ENCODE measurements around the gene CACNG4.

CACNG4 gene

DNA sequence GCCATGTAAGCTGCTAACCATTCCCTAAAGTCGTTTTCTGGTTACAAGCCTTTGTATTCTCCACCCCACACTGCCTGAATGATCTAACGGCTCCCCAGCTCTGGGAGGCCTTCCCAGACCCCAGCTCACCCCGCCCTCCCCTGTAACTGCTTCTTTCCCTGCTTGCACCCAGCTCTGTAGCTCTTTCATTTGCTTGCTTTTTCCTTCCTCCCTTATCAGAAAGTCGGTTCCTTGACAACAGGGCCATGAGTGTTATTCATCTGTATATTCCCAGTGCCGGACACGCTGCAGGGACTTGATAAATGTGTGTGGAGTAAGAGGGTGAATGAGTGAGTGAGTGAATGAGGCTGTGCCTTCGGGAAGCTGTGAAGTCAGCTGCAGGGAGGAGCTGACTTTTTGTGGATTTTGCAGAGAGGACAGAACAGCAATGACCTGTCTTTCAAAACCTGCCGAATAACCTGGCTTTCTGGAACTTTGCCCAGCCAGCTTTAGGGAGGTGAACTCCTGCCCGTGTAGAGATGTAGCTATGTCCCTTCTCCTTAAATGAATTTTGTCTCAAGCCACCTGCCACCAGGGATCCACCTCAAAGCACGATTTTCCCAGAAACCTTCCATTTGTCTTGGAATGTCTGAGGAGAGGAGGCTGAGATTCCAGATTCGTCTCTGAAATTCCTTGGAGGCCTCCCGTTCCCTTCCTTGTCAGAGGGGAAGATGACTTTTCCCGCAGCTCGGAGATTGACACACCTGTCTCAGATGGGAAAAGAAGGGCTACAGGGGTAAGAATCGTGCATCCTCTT is 20.0 kb upstream of the CACNG4 start:
- no peak for DNase-seq (ENCODE audit: low read depth in 2 of 2)

DNA sequence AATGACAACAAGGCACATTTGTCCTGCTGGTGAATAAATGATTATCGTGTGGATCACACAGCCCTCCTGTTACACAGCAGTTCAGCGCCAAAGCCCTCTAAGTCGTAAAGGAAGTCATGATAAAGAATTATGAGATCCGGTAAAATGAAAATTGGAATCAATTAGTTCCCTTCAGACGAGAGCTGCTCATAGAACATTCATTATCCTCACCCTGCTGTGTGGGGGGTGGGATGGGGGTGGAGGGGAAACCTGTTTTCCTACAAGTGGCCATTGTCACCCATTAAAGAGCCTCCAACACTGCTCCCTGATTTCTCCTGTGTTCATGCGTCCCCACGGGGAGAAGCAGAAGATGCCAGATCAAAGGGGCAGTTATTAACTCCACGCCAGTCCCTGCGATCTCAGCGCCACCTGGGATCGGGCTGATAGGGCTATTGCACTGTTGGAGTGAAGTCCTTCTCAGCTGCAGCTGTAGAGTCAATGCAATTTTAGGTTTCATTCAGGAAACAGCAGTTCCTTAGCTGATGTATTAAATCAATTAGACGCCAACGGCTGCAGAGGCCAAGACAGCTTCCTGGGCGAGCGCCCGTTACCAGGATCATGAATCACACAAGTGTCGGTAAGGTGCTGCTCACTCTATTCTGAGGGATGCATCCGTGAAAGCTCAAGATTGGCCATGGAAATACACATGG is 19.2 kb upstream of the CACNG4 start:
- DNase-seq (ENCODE audit: low read depth in 2 of 2), result no peak

DNA sequence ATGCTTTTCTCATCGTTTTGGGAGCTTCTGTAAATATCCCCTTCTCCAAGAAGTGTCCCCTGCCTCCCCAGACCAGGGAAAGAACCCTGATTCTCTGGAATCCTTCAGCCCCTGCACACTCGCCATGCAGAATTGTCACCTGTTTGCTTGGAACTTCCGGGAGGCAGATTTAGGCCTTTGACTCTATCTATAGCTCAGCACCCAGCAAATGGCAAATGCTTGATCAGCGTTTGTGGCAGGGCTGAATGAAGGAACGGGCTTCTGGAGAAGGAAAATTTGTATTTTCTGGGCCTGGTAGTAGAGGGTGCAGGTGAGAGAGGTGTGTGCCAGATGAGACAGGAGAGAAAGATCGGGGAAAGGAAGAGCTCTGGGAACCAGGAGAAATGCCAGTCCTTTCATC is 18.3 kb upstream of the CACNG4 start:
- no peak for DNase-seq (ENCODE audit: low read depth in 2 of 2)

DNA sequence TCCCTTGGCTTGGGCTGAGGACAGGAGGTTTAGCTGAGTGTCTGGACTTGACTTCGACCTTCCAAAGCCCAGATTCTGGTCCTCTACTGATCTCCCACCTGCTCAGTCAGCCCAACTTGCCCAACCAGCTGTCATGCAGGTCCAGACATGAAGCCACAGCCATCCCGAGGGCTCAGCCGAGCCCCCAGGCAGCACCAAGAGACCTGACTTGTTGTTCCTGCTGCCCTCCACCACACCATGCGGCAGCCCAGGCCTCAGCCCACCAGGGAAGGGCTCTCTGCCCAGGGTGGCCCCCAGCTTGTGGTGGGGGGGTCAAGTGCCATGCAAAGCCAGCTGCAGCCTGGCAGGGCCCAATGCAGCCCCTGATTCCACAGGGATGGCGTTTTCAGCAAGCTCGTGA is 17.2 kb upstream of the CACNG4 start:
- DNase-seq (ENCODE audit: low read depth in 2 of 2), result no peak

DNA sequence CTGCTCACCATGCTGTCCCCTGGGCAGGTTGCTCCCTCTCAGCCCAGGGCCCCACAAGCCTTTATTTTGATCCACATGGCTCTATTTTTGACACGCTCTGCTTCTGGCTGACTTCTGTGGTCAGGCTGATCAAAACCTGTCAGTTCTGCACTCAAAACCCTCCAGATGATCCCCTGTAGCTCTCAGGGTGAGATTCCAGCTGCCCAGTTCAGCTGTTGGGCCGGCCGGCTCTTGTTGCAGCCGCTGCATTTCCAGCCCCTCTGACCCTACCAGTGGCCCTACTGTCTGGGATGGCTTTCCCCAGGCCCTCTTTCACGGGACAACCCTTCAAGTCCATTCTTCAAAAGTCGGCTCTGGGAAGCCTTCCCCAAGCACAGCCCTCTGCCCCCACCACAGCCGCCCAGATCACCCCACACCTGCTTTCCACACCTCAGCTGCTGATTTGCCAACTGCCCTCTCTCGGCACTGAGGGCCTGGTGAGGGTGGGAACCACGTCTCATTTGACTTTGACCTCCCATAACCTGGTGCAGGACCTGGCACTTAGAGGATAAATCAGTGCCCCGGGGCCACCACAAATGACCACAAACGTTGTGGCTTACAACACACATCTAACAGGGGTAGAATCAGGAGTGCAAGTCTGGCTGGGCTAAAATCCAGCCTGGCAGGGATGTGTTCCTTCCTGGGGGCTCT is 16.3 kb upstream of the CACNG4 start:
- no peak for DNase-seq (ENCODE audit: low read depth in 2 of 2)

DNA sequence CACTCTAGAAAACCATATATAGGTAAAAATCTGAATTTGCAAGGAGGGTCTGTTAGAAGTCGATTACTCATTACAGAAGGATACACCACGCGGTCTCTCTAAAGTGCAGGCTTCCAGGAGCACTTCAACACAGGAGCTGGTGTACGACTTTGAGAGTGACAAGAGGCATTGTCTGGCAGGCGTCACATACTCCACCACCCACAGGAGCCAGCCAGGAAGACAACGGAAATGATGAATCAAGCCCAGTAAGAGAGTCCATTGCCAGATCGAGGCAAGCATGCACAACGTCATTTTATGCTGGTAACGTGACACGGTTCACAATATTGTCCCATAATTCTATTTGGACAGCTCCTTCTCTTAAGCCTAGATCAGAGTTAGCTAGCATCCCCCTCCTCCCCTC is 15.0 kb upstream of the CACNG4 start:
- no peak for DNase-seq (ENCODE audit: low read depth in 2 of 2)

DNA sequence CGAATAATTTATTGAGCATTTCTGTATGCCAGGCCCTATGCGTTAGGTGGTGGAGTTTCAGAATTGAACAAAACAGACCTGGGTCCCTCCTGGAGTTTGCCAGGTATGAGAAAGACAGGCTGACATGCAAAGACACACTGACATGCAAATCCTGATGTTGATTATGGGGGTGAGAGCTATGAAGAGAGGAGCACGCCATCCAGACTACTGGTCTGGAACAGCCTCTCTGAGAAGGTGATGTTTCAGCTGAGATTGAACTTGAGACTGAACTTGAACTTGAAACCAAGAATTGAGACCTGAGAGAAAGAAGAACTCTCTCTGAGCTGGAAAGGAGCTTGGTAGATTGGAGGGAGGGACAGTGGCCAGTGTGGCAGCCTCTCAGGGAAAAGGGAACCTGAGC is 14.2 kb upstream of the CACNG4 start:
- DNase-seq (ENCODE audit: low read depth in 2 of 2), result no peak

DNA sequence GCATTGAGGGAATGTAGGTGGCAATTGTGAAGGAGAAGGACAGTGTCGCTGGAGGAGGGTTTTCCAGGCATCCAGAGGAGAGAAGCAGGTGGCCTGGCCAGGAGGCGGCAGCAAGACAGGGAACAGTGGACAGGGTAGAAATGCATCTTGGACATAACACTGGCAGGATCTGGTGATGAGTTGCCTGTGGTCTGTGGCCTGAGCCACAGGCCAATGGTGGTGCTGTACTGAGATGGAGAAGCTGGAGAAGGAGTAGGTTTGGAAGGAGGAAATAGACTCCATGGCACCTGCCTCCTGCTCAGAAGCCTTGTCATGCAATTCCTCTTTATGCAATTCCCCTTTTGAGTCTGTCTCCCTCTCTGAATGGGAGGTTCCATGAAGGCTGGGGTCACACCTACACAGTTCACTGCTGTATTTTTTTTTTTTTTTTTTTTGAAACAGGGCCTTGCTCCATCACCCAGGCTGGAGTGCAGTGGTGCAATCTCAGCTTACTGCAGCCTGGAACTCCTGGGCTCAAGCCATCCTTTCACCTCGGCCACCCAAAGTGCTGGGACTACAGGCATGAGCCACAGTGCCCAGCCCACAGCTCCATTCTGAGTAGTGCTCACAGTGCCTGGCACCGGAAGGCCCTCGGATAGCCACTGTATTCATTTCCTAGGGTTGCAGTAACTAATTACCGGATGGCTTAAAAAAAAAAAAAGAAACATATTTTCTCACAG is 13.5 kb upstream of the CACNG4 start:
- DNase-seq (ENCODE audit: low read depth in 2 of 2), result no peak

DNA sequence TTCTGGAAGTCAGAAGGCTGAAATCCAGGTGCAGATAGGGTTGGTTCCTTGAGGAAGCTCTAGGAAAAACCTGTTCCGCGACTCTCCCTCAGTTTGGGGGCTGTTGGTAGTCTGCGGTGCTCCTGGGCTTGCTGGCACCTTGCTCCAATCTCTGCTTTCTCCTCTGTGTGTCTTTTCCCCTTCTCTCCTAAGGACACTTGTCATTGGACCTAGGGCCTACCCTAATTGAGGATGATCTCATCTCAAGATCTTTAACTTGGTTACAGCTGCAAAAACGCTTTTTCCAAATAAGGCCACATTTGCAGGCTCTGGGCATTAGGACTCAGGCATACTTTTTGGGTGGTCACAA is 12.9 kb upstream of the CACNG4 start:
- no peak for DNase-seq (ENCODE audit: low read depth in 2 of 2)

DNA sequence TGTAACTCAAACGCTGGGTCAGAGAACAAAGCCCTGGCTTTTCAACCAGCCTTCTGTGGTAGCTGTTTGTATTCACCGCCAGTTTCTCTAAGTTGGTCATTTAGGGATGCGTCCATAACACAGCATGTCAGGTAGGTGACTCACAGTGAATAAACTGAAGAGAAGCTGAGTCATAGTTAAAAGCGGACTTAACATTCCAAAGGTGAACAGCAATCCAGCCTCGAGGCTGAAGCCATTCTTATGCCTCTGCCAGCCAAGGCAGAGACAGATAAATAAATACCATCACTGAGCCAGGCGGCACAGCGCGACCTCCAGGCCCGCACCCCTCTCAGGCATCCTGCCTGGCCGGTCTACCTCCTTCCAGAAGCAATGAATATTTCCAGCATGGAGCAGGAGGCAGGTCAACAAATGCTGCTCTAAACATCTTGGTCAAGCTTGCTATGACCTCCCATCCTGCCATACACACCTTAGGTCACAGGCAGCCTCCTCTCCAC is 12.4 kb upstream of the CACNG4 start:
- DNase-seq (ENCODE audit: low read depth in 2 of 2), result no peak

DNA sequence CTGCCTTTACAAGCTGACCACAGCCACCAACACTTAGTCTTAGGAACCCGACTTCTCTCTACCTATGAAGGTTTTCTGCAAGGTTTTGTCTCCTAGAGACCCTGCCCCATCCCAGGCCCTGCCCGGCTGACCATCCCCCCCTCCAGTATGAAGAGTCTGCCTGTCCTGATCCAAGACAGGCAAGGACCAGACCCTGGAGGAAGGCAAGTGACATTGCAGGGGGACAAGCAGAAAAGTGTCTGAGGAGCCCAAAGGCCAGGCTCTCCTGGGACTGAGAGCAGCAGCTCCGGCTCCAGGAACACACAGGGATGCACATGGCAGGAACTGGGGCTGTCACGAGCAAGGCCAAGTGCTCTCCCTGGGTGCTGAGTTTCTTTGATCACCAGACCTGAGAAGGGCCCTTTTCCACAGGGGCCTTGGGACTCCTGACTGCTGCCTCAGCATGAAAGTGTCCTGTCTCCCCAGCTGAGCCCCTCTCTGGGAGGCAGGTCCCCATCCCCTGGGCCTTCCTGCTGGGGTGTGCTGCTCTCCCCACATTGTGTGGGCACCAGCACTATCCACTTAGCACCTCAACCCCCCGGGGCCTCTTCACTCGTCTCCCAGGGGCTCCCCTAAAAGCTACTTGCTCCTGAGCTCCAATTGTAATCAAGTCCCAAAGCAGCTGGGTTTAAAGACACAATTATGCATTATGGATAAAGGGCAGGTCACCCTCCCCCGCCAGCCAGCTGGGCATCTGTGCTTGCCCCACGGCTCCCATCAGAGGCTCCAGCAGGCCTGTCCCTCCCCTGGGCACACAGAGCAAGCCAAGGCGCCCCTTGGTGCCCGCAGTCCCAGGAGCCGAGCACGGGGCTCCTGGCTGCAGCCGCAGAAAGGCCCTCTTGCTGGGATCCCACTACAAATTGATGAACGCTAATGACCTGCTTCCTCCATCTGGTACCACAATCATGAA is 11.6 kb upstream of the CACNG4 start:
- DNase-seq (ENCODE audit: low read depth in 2 of 2), result no peak

DNA sequence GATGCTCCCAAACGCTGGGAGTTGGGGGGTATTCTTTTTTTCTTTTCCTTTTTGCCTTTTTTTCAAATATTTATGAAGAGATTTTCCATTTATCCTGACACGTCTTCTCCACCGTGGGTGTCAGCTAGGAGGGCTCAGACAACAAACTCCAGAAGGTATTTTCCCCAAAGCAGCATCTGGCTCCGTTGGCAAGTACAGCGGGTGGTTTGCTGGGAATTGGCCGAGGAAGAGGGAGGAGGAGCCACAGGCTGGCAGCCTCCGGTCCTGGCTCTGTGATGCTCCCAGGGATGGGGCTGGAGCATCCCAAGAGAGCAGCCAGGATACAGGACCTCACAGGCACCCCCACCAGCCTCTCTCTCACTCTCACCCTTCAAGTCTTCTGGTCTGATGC is 10.9 kb upstream of the CACNG4 start:
- no peak for DNase-seq (ENCODE audit: low read depth in 2 of 2)

DNA sequence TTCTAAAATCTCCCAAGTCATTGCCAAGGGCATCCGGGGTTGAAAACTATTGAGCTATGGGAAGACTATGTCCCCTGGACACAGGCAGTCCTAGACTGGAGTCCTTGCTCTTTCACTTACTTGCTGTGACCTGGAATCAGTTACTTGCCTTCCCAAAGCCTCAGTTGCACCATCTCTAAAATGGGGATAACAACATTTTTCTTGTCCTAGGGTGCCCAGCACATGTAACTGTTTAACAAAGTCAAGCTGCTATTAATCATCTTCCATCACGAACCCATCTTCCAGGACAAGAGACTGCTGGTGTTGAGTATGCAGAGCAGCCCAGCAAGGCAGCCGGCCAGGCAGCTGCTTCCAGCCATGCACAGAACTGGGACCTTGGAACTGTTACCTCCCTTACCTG is 9.9 kb upstream of the CACNG4 start:
- no peak for DNase-seq (ENCODE audit: low read depth in 2 of 2)

DNA sequence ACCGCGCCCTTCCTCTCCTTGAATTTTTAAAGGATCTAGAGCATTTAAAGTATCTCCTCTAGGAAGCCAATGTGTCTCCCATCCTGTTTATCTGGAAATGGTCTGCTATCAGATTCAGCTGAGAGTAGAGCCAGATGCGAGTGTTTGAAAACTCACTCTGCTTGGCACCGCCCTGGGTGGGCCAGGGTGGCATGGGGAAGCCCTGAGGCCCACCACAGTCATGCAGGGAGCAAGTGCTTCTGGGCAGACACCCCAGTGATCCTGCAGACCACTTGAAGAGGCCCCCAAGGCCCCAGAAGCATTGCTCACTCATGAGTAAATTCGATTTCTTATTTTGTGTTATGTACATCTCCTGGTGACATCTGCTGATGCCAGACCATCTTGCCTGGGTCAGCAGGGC is 8.7 kb upstream of the CACNG4 start:
- no peak for DNase-seq (ENCODE audit: low read depth in 2 of 2)

DNA sequence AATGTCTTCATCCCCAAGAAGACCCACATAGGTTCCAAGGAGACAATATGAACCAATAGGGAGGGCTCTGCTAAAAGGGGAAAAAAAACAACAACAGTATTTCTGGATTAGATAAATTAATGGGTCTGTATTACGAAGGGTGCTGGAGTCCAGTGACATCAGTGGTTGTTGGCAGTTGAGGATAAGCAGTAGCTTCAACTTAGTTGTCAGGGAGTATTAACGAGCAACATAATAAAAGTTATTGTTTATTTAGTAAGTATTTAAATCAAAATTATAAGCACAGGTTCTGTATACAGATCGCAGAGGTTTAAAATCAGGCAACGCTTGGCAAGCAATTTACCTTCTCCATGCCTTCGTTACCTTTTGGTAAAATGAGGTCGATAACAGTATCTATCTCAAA is 7.6 kb upstream of the CACNG4 start:
- DNase-seq (ENCODE audit: low read depth in 2 of 2), result no peak

DNA sequence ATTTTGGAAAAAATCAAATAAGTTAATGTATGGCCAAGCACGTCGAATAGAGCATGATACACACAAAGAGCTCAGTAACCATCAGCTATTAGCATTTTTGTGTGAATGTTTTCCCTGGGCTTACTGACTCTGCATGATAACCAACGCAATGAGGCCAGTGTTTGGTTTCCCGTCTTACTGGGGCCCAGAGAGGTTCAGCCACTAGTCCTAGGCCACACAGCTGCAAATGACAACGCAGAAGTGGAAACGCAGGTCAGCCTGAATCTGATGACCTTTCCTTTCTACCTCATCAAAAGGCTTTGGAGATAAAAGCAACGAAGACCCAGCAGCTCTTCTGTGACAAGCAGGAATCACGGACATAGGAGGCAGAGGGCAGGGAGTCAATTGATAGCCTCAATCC is 7.2 kb upstream of the CACNG4 start:
- no peak for DNase-seq (ENCODE audit: low read depth in 2 of 2)

DNA sequence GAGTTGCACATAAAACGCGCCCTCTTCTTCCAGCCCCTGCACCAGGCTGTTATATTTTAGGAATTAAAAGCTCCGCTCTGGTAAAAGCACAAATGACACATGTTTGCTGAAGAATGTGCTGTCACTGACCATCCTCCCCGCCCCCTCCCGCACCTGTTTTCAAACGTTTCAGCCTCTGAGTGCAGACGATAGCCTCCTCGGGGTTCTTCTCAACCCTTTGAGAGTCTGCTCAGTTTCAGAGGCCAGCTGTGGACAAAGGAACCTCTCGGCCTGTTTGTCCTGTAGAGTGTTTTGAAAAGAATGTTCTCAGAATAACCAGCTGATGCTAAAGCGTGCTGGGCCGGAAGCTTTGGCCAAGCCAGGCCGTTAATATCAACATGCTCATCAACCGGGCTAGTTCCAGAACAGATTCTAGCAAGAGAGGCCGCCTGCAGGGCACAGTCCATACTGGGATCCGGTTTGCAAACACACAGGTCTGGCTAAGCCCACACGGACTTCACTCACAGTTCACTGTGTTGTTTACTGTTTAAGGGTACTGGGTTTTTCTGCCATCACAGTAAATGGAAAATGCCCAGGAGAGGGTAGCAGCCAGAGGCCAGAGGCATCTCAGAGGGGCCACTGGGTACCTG is 6.4 kb upstream of the CACNG4 start:
- DNase-seq (ENCODE audit: low read depth in 2 of 2), result no peak

DNA sequence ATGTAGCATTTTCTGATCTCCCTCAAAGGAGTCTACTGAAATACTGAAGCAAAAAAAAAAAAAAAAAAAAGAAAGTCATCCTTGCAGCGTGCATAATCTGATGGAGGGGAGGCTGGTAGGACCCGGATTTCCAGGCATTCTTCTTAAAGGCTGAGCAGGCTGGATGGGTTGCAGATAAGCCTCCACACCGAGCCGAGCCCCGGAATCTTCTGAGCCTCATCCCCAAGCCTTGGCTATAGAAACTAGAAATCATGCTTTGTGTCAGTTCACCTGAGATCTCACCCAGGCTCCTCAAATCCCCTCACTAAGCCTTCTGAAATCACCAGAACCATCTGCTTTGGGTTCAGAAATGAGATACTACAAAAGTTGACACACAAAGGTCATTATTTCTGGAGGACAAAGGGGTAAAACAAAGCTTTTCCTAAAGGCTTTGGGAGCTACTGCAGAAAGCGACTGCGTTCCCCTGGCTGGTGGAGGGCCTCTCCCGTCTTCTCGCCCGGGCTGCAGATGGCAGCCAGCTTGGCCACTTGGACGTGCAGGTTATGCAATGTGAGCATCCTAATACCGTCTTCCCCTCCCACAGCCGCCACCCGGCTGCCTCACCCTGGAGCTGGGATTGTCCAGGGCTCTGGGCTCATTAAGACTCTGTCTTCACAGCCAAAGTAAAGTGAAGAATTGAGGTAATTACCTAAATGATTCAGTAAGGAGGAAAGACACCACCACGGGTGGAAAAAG is 4.7 kb upstream of the CACNG4 start:
- DNase-seq (ENCODE audit: low read depth in 2 of 2), result no peak

DNA sequence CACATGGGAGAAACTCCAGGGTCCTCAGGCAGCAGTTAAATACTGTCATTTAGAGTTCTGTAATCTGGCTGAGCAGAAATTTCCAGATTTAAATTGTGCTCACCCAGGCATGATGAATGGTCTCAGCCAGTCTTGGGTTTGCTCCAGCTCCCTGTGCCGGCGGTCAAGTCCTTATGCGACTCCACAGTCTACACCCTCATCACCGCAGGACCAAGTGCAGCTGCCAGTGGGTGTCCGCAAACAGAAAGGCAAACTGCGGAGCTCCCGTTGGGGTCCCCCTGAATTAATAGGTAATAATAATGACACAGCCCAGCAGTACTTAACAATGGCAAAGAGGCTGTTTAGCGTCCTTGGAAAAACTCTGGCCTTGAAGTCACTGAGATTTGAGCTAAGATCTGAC is 3.9 kb upstream of the CACNG4 start:
- no peak for DNase-seq (ENCODE audit: low read depth in 2 of 2)

DNA sequence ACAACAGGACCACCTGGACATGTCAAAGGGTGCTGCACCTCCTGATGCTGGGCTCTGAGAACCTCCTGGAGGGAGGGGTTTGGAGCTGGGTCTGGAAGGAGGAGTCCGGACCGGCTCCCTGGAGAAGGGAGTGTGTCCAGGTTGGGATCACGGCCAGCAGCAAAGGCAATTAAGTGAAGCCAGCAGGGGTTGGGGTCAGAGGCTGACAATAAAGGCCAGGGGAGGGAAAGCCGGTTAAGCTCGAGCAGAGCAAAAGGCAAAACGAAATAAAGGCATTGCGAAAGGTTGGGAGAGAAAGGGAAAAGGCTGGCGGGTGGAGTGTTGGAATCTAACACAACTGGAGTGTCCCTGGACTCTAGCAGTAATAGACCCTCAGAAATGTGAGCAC is 992 bp upstream of the CACNG4 start:
- DNase-seq (ENCODE audit: low read depth in 2 of 2), result no peak

Measured in activated CD8-positive, alpha-beta memory T cell treated with anti-CD3 and anti-CD28 coated beads for 4 hours (primary cell).